Transverse colon (tissue), 4 donors: ENCODE data around the gene CHTF18.

Experiments used
- CTCF ChIP-seq, 5 experiments: fragments of 200-600 bp in 3 of 5; fragments of 450-650 bp in 2 of 5; sonication (generic) in 3 of 5; IDR thresholded peaks; 1 replicate in 2 of 5; 2 replicates in 3 of 5; pipeline ENCODE4 v1.5.1; 2016 to 2017; ENCODE audit warnings: antibody characterized with exemption in 5 of 5, inconsistent platforms in 3 of 5, mild to moderate bottlenecking in 2 of 5, moderate library complexity in 1 of 5
- EP300 ChIP-seq: sonication (generic); formaldehyde crosslinking; IDR thresholded peaks from one replicate; pipeline ENCODE4 v1.6.1; 2017; ENCODE audit warnings: antibody characterized with exemption, low read depth
- POLR2A ChIP-seq: fragments of 450-650 bp; IDR thresholded peaks from one replicate; pipeline ENCODE4 v1.6.1; 2016; ENCODE audit warnings: antibody characterized with exemption, mild to moderate bottlenecking, moderate library complexity
- POLR2AphosphoS5 ChIP-seq, 3 donors: sonication (generic); formaldehyde crosslinking; IDR thresholded peaks; one replicate each; pipeline ENCODE4 v1.6.1; 2016; ENCODE audit warnings: antibody characterized with exemption in 3 of 3

- TF ChIP-seq CTCF (IDR thresholded peaks at IDR 0.05) (no peak), POLR2A (no peak), POLR2AphosphoS5 (IDR thresholded peaks at IDR 0.05) (no peak), EP300 (no peak)
These were observed 11.6 kb upstream of the CHTF18 start for GRCh38 chr16:776824-777223.
